ENCODE data around the gene RIMS1. TPM values are rescaled to one million over a fixed set of nuclear protein-coding genes. Genes with fewer than 3 reads are reported as not detected.

RIMS1 gene
- total and polyA plus RNA-seq, 4 donors: 0.09 to 0.17 TPM; not detected in 2

- H3K9ac ChIP-seq (ENCODE audit: low read depth in 1 of 2, low read length in 2 of 2): no peak overlapping the region
- no peak for DNase-seq (ENCODE audit: low spot score)
- H3K9me3 ChIP-seq (ENCODE audit: control insufficient read depth in 4 of 4, low read length in 3 of 4): no peaks in the 10 kb centered on the region
- H3K27me3 ChIP-seq (ENCODE audit: control insufficient read depth in 4 of 4, insufficient read depth in 4 of 4, low read length in 3 of 4): no peaks in the 10 kb centered on the region
- no peak overlapping the region for H3K27ac ChIP-seq (ENCODE audit: low read depth in 1 of 2, low read length in 2 of 2)
- no peak overlapping the region for H3K4me3 ChIP-seq (ENCODE audit: low read depth in 1 of 3, low read length in 3 of 3)
- TF ChIP-seq HNF4G (IDR thresholded peaks at IDR 0.05): no peak
- no peaks in the 10 kb centered on the region for H3K4me1 ChIP-seq (ENCODE audit: control insufficient read depth in 4 of 4, insufficient read depth in 4 of 4, low read length in 3 of 4)
- WGBS: 63% methylated on average over 1 of the region's 1 CpG
- H3K36me3 ChIP-seq (ENCODE audit: control insufficient read depth in 4 of 4, insufficient read depth in 3 of 4, low read depth in 1 of 4, low read length in 3 of 4): no peaks in the 10 kb centered on the region
These were observed 247.0 kb downstream of the RIMS1 start for GRCh38 chr6:72133324-72133723.

GRCh38 chr6:72140795-72141194, 254.4 kb downstream of the RIMS1 start:
- no peak for DNase-seq (ENCODE audit: low spot score)
- Histone ChIP-seq H3K4me1 (ENCODE audit: control insufficient read depth in 4 of 4, insufficient read depth in 4 of 4, low read length in 3 of 4) (no peaks in the 10 kb centered on the region), H3K9ac (ENCODE audit: low read depth in 1 of 2, low read length in 2 of 2) (no peak overlapping the region), H3K9me3 (ENCODE audit: control insufficient read depth in 4 of 4, low read length in 3 of 4) (no peaks in the 10 kb centered on the region), H3K4me3 (ENCODE audit: low read depth in 1 of 3, low read length in 3 of 3) (no peak overlapping the region), H3K27ac (ENCODE audit: low read depth in 1 of 2, low read length in 2 of 2) (no peak overlapping the region), H3K36me3 (ENCODE audit: control insufficient read depth in 4 of 4, insufficient read depth in 3 of 4, low read depth in 1 of 4, low read length in 3 of 4) (no peaks in the 10 kb centered on the region), H3K27me3 (ENCODE audit: control insufficient read depth in 4 of 4, insufficient read depth in 4 of 4, low read length in 3 of 4) (peaks cover 0 to 4% (median 0%) of the 10 kb centered on the region in 4 donors)
- TF ChIP-seq MAX (IDR thresholded peaks at IDR 0.05): no peak
- no peak for TF ChIP-seq GABPA (IDR thresholded peaks at IDR 0.05 in 1 of 2, conservative IDR thresholded peaks at IDR 0.05 in 1 of 2)
- no peak for TF ChIP-seq CTCF (IDR thresholded peaks at IDR 0.05; ENCODE audit: low read depth, low read length, missing input control)
- TF ChIP-seq EGR1 (IDR thresholded peaks at IDR 0.05; ENCODE audit: low read depth in 2 of 2): no peak
- TF ChIP-seq HNF4G (IDR thresholded peaks at IDR 0.05): no peak
- TF ChIP-seq RAD21 (IDR thresholded peaks at IDR 0.05): no peak
- TF ChIP-seq JUND (IDR thresholded peaks at IDR 0.05): no peak
- TF ChIP-seq RXRA (IDR thresholded peaks at IDR 0.05): no peak
- no peak for TF ChIP-seq HNF4A (conservative IDR thresholded peaks at IDR 0.05)
- TF ChIP-seq REST (IDR thresholded peaks at IDR 0.05): no peak
- TF ChIP-seq ATF3 (IDR thresholded peaks at IDR 0.05): no peak
- TF ChIP-seq ZBTB33 (IDR thresholded peaks at IDR 0.05): no peak
- no peak for TF ChIP-seq TAF1 (conservative IDR thresholded peaks at IDR 0.05)
- no peak for TF ChIP-seq YY1 (IDR thresholded peaks at IDR 0.05)

Data from liver (tissue), 9 donors.